Esophagus muscularis mucosa (tissue), 4 donors: Measurements from ENCODE around the gene ZNF618. TPM values are rescaled to one million over a fixed set of nuclear protein-coding genes. Genes with fewer than 3 reads are reported as not detected.

ENCODE experiments used
- DNase-seq: peaks from one replicate; pipeline ENCODE4 v3.0.0-alpha.2; 2017; ENCODE audit errors: extremely low spot score
- H3K27ac ChIP-seq, 4 donors: fragments of 200-600 bp; sonication (generic); replicated peaks in 1 of 4; 1 replicate in 3 of 4; 2 replicates in 1 of 4; pipeline ENCODE4 v1.5.1; 2016 to 2019; ENCODE audit warnings: mild to moderate bottlenecking in 1 of 4
- H3K27me3 ChIP-seq, 4 donors: fragments of 200-600 bp; sonication (generic); one replicate each; pipeline versions ENCODE4 v1.5.1 to v1.6.0; 2016 to 2019
- H3K36me3 ChIP-seq, 4 donors: fragments of 200-600 bp; sonication (generic); one replicate each; pipeline ENCODE4 v1.5.1; 2016 to 2019
- H3K4me1 ChIP-seq, 4 donors: fragments of 200-600 bp; sonication (generic); one replicate each; pipeline ENCODE4 v1.5.1; 2016 to 2019
- H3K4me3 ChIP-seq, 4 donors: fragments of 200-600 bp; sonication (generic); 1 replicate in 2 of 4; 2 replicates in 2 of 4; pipeline ENCODE4 v1.5.1; 2016 to 2019; ENCODE audit warnings: mild to moderate bottlenecking in 4 of 4, moderate library complexity in 1 of 4
- H3K9me3 ChIP-seq, 4 donors: fragments of 200-600 bp; sonication (generic); 1 replicate in 3 of 4; 2 replicates in 1 of 4; pipeline ENCODE4 v1.5.1; 2016 to 2019
- EP300 ChIP-seq: sonication (generic); formaldehyde crosslinking; IDR thresholded peaks from one replicate; pipeline ENCODE4 v1.6.1; 2017; ENCODE audit warnings: antibody characterized with exemption
- POLR2A ChIP-seq: fragments of 450-650 bp; IDR thresholded peaks from one replicate; pipeline ENCODE4 v1.6.1; 2017; ENCODE audit warnings: antibody characterized with exemption, moderate library complexity, mild to moderate bottlenecking, low read depth
- POLR2AphosphoS5 ChIP-seq, 2 donors: sonication (generic); formaldehyde crosslinking; IDR thresholded peaks; one replicate each; pipeline ENCODE4 v1.6.1; 2017; ENCODE audit warnings: antibody characterized with exemption in 2 of 2
- WGBS: methylation state at CpG from one replicate; pipeline ENCODE4 v1.1.5; 2018; 5-methylcytosine and 5-hydroxymethylcytosine counted together
- intact Hi-C: fragments of 100-400 bp; cut with DNase I; formaldehyde crosslinking; loops from one replicate; pipeline ENCODE4 v1.15.1; 2023
- total RNA-seq, 4 donors: library from RNA; depleted of rRNA; stranded (reverse); fragments of >200 nt; gene quantifications; one replicate each; pipeline versions ENCODE4 v1.1.0 to v1.2.1, GENCODE V29; 2016
- TF ChIP-seq, protein P1 (sequence below), 3 experiments: fragments of 200-600 bp in 2 of 3; fragments of 450-650 bp in 1 of 3; sonication (generic) in 2 of 3; IDR thresholded peaks; one replicate each; pipeline ENCODE4 v1.5.1; 2017 to 2019; ENCODE audit warnings: antibody characterized with exemption in 3 of 3, mild to moderate bottlenecking in 2 of 3, moderate library complexity in 1 of 3

Gene ZNF618
- total RNA-seq, 4 donors from 2014 or later = 1.2 to 4.5 (median 2.6) TPM

DNA sequence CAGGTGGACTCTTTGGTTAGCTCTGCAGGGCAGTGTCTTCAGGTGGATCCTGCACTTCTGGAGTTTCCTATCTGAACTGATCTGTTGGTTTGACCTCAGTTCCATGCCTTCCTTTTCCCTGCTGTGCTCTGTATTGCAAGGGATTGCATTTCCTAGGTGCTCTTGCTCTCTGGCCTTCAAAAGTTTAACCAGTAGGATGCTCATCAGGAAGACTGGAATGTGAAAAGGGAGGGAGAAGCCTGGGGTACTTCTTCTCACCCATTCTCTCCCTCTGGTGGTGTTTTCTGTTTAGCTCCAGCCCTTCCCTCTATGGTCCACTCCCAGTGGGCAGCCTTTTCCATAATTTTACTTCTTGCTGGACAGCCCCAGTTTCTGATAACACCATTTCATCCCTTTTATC lies 78.5 kb downstream of the ZNF618 start:
- peak overlapping the region in 1 of 4 donors; percentile 26 for H3K27ac ChIP-seq
- H3K9me3 ChIP-seq = no peaks in the 10 kb centered on the region
- TF ChIP-seq POLR2AphosphoS5 (IDR thresholded peaks at IDR 0.05) (no peak), POLR2A (no peak), EP300 (no peak)
- TF ChIP-seq, protein P1, sequence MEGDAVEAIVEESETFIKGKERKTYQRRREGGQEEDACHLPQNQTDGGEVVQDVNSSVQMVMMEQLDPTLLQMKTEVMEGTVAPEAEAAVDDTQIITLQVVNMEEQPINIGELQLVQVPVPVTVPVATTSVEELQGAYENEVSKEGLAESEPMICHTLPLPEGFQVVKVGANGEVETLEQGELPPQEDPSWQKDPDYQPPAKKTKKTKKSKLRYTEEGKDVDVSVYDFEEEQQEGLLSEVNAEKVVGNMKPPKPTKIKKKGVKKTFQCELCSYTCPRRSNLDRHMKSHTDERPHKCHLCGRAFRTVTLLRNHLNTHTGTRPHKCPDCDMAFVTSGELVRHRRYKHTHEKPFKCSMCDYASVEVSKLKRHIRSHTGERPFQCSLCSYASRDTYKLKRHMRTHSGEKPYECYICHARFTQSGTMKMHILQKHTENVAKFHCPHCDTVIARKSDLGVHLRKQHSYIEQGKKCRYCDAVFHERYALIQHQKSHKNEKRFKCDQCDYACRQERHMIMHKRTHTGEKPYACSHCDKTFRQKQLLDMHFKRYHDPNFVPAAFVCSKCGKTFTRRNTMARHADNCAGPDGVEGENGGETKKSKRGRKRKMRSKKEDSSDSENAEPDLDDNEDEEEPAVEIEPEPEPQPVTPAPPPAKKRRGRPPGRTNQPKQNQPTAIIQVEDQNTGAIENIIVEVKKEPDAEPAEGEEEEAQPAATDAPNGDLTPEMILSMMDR (IDR thresholded peaks at IDR 0.05) = no peak
- intact Hi-C loops = no loop called here
- H3K4me1 ChIP-seq = peaks cover 0 to 17% (median 10%) of the 10 kb centered on the region in 4 donors
- no peak for DNase-seq
- no peaks in the 10 kb centered on the region for H3K36me3 ChIP-seq
- H3K4me3 ChIP-seq = no peak overlapping the region
- no peaks in the 10 kb centered on the region for H3K27me3 ChIP-seq

DNA sequence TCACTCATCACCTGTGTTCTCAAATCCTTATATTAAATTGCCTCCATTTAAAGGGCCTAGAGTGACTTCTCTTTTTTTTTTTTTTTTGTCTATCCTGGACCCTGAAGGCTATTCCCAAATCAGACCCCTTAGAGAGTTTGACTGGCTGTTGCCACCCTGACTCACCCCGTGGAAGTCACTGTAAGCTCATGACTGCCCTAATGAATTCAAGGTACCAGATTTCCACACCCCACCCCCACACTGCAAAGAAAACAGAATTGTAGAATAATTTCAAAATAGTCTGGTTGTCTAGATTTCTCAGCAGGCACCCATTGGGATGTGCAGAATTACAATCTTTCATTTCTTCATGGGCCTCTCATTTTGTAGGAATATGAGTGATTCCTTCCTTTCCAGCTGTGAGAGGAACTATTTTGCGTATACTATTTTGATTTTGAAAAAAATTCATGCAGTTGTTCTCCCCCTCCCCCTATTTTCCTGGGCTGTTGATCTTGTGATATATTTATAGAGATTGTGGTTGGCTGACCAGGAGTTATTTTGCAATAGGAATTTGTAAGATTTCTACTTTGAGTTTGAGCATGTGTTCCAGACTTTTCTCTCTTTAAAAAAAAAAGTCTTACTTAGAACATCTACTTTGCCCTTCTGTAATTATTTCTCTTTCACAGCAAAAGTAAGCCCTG lies 79.1 kb downstream of the ZNF618 start:
- Histone ChIP-seq H3K4me3 (no peak overlapping the region), H3K27ac (peak overlapping the region in 1 of 4 donors; percentile 26), H3K9me3 (no peaks in the 10 kb centered on the region), H3K36me3 (no peaks in the 10 kb centered on the region), H3K4me1 (peaks cover 0 to 17% (median 10%) of the 10 kb centered on the region in 4 donors), H3K27me3 (no peaks in the 10 kb centered on the region)
- no peak for DNase-seq
- intact Hi-C loops = no loop called here
- 67% methylated on average over 2 of the region's 2 CpGs for WGBS
- TF ChIP-seq, protein P1 (IDR thresholded peaks at IDR 0.05) = no peak
- TF ChIP-seq EP300 (no peak), POLR2AphosphoS5 (IDR thresholded peaks at IDR 0.05) (no peak), POLR2A (no peak)

DNA sequence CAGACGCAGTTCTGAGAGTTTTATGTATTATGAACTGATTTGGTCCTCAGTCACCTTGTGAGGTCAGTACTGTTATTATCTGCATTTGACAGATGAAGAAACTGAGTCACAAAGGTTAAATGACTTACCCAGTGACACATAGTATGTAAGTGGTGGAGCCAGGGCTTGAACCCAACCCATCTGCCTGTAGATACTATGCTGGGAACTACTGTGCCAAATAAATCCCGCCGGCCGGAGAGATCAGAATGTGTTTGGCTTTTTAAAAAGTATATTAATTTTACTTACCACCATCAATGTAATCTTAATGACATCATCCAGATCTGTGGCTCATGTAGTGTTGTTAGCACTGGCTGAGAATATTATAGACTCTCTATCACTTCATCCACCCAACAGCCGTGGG lies 80.8 kb downstream of the ZNF618 start:
- no peaks in the 10 kb centered on the region for H3K36me3 ChIP-seq
- intact Hi-C loops = no loop called here
- peaks cover 0 to 17% (median 10%) of the 10 kb centered on the region in 4 donors for H3K4me1 ChIP-seq
- no peak for TF ChIP-seq POLR2AphosphoS5 (IDR thresholded peaks at IDR 0.05)
- no peak for TF ChIP-seq EP300
- TF ChIP-seq, protein P1 (IDR thresholded peaks at IDR 0.05) = no peak
- TF ChIP-seq POLR2A = no peak
- no peak overlapping the region for H3K4me3 ChIP-seq
- no peaks in the 10 kb centered on the region for H3K9me3 ChIP-seq
- no peak overlapping the region for H3K27ac ChIP-seq
- no peaks in the 10 kb centered on the region for H3K27me3 ChIP-seq
- no peak for DNase-seq
- 82% methylated on average over 5 of the region's 5 CpGs for WGBS

DNA sequence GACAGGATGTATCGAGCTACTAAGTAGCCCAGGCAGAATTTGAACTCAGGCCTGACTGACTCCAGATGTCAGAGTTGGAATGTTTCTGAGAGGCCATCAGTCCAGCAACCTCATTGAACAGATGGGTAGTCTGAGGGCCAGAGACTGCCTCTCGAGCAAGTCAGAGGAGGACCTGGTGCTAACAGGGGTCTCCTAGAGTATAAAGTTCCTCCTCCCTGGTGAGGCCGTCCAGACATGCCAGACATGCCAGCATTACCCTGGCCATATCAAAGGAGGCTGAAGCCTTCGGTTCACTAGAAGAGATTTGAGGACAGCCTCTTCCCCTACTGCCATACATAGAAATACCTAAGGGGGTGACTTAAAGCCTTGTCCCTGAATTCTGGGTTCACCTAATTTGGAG lies 81.2 kb downstream of the ZNF618 start:
- H3K4me1 ChIP-seq = peaks cover 0 to 17% (median 10%) of the 10 kb centered on the region in 4 donors
- H3K27me3 ChIP-seq = no peaks in the 10 kb centered on the region
- H3K4me3 ChIP-seq = no peak overlapping the region
- H3K9me3 ChIP-seq = no peaks in the 10 kb centered on the region
- intact Hi-C loops = no loop called here
- no peak overlapping the region for H3K27ac ChIP-seq
- TF ChIP-seq POLR2A (no peak), POLR2AphosphoS5 (IDR thresholded peaks at IDR 0.05) (no peak), EP300 (no peak)
- TF ChIP-seq, protein P1 (IDR thresholded peaks at IDR 0.05) = no peak
- 78% methylated on average over 4 of the region's 4 CpGs for WGBS
- no peak for DNase-seq
- no peaks in the 10 kb centered on the region for H3K36me3 ChIP-seq
